C4-2B (cell line): Measurements from ENCODE around the gene ZSCAN5A.

Source experiments
- ZFX ChIP-seq: fragments of 450-650 bp; IDR thresholded peaks from 2 replicates; pipeline ENCODE4 v1.6.1; 2017
- TF ChIP-seq, protein P1 (sequence below): fragments of 450-650 bp; conservative IDR thresholded peaks from 2 replicates; pipeline ENCODE4 v1.5.1; 2017; ENCODE audit warnings: mild to moderate bottlenecking

- TF ChIP-seq, protein P1, sequence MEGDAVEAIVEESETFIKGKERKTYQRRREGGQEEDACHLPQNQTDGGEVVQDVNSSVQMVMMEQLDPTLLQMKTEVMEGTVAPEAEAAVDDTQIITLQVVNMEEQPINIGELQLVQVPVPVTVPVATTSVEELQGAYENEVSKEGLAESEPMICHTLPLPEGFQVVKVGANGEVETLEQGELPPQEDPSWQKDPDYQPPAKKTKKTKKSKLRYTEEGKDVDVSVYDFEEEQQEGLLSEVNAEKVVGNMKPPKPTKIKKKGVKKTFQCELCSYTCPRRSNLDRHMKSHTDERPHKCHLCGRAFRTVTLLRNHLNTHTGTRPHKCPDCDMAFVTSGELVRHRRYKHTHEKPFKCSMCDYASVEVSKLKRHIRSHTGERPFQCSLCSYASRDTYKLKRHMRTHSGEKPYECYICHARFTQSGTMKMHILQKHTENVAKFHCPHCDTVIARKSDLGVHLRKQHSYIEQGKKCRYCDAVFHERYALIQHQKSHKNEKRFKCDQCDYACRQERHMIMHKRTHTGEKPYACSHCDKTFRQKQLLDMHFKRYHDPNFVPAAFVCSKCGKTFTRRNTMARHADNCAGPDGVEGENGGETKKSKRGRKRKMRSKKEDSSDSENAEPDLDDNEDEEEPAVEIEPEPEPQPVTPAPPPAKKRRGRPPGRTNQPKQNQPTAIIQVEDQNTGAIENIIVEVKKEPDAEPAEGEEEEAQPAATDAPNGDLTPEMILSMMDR = peak; percentile 29; the same call in 1 of the 2 replicates
- TF ChIP-seq ZFX = no peak
Observed at GRCh38 chr19:56221851-56222250, 92.8 kb downstream of the ZSCAN5A start.
